ENCODE measurements around the gene NGF.

- no peak for TF ChIP-seq SMC3 (IDR thresholded peaks at IDR 0.05; ENCODE audit: low read depth, low read length)
- no peak for TF ChIP-seq POLR2A (IDR thresholded peaks at IDR 0.05; ENCODE audit: low read depth, low read length)
- no peak for TF ChIP-seq CTCF (conservative IDR thresholded peaks at IDR 0.05; ENCODE audit: low read depth, low read length)
- no peak for TF ChIP-seq USF2 (IDR thresholded peaks at IDR 0.05; ENCODE audit: low read depth, low read length)
- TF ChIP-seq RFX5 (IDR thresholded peaks at IDR 0.05; ENCODE audit: low read depth, low read length), result no peak
- no peak for TF ChIP-seq RCOR1 (IDR thresholded peaks at IDR 0.05; ENCODE audit: insufficient replicate concordance, low read length)
- TF ChIP-seq MXI1 (IDR thresholded peaks at IDR 0.05; ENCODE audit: borderline replicate concordance, low read depth, low read length), result no peak
- no peak for TF ChIP-seq BHLHE40 (IDR thresholded peaks at IDR 0.05; ENCODE audit: low read depth, low read length)
- TF ChIP-seq CEBPB (IDR thresholded peaks at IDR 0.05; ENCODE audit: low read depth, low read length), result no peak
- TF ChIP-seq NFE2L2 (IDR thresholded peaks at IDR 0.05; ENCODE audit: low read depth, low read length), result no peak
- no peak for TF ChIP-seq RAD21 (IDR thresholded peaks at IDR 0.05; ENCODE audit: low read length)
- no peak for TF ChIP-seq MAZ (IDR thresholded peaks at IDR 0.05; ENCODE audit: borderline replicate concordance, low read depth, low read length)
Measured at GRCh38 chr1:115355069-115355468, 17.0 kb upstream of the NGF start.

Data from IMR-90 (cell line).